NCI-H2081 treated with DMSO at 0.1 percent for 48 hours (cell line): ENCODE data around the gene PPM1J.
"Not testable (repeated sequence)": the region's sequence is repeated elsewhere in the genome, so short reads cannot be mapped to it uniquely, and the experiment has no call there.

Source experiments
- DNase-seq: peaks from one replicate; lab custom pipeline; 2025; lab: John Stamatoyannopoulos, UW

Gene PPM1J

GRCh38 chr1:112715264-112716053 lies at the start of gene PPM1J:
Gene PPM1J, minus strand, starts transcription at chr1:112715332. Its CDS starts 31 bp downstream, at chr1:112715301.
- no peak for DNase-seq

GRCh38 chr1:112762541-112763500 lies 47.7 kb upstream of the PPM1J start:
- no peak for DNase-seq

GRCh38 chr1:112761714-112762480 lies 46.8 kb upstream of the PPM1J start:
- DNase-seq = no peak

GRCh38 chr1:112759228-112759627 lies 44.1 kb upstream of the PPM1J start:
- DNase-seq = no peak

- no peak for DNase-seq
These were observed 39.0 kb upstream of the PPM1J start for GRCh38 chr1:112754116-112754628.

GRCh38 chr1:112748396-112748795 lies 33.3 kb upstream of the PPM1J start:
- DNase-seq = no peak

- DNase-seq = no peak
These were observed 29.0 kb upstream of the PPM1J start for GRCh38 chr1:112744009-112744578.

GRCh38 chr1:112743174-112744008 lies 28.3 kb upstream of the PPM1J start:
- DNase-seq = no peak

- no peak for DNase-seq
These were observed 22.4 kb upstream of the PPM1J start for GRCh38 chr1:112737573-112737972.

GRCh38 chr1:112735752-112736151 lies 20.6 kb upstream of the PPM1J start:
- no peak for DNase-seq

- DNase-seq = no peak
These were observed 16.3 kb upstream of the PPM1J start for GRCh38 chr1:112731451-112731850.

- no peak for DNase-seq
These were observed 14.8 kb upstream of the PPM1J start for GRCh38 chr1:112729909-112730308.

GRCh38 chr1:112729011-112729410 lies 13.9 kb upstream of the PPM1J start:
- DNase-seq = not testable (repeated sequence)

- DNase-seq = not testable (repeated sequence)
These were observed 13.3 kb upstream of the PPM1J start for GRCh38 chr1:112728306-112728971.

- no peak for DNase-seq
These were observed 12.6 kb upstream of the PPM1J start for GRCh38 chr1:112727716-112728115.

GRCh38 chr1:112724240-112724639 lies 9.1 kb upstream of the PPM1J start:
- not testable (repeated sequence) for DNase-seq

- no peak for DNase-seq
These were observed 8.3 kb upstream of the PPM1J start for GRCh38 chr1:112723511-112723839.

GRCh38 chr1:112722601-112723510 lies 7.7 kb upstream of the PPM1J start:
- no peak for DNase-seq

- DNase-seq = no peak
These were observed 6.9 kb upstream of the PPM1J start for GRCh38 chr1:112721966-112722524.
